Activated CD4-positive, alpha-beta T cell treated with anti-CD3 and anti-CD28 coated beads, Interleukin-2, Interleukin-4, amounts not matched to agents 100 ng/mL and 50 ng/mL, durations not matched to agents 16 hours and 8 hours (primary cell): ENCODE results near the gene GPA33.
A peak's percentile ranks its signal among the peaks of the same experiment; 100 is the strongest.
"Not testable (repeated sequence)": the region's sequence is repeated elsewhere in the genome, so short reads cannot be mapped to it uniquely, and the experiment has no call there.

Source experiments
- DNase-seq: peaks from one replicate; pipeline ENCODE4 v3.0.0-alpha.2; 2020; ENCODE audit warnings: low spot score

The GPA33 gene

DNA sequence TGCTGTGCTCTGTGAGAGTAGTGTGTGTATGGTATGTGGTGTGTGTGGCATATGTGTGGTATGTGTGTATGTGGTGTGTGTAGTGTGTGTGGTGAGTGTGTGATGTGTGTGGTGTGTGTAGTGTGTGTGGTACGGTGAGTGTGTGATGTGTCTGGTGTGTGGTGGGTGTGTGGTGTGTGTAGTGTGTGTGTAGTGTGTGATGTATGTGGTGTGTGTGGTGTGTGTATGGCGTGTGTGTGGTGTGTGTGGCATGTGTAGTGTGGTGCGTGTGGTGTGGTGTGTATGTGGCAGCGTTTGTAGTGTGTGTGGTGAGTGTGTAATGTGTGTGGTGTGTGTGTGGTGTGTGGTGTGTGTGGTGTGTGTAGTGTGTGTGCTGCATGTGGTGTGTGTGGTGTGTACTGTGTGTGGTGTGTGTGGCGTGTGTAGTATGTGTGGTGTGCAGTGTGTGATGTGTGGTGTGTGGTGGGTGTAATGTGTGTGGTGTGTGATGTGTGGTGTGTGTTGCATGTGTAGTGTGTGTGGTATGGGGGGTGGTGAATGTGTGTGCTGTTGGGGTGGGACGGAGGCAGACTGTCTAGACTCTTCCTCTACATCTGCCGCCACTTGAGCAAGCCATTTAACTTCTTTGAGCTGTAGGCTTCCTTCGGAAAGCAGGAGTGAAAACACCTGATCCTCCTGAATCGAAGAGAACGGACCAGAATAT is 33.5 kb downstream of the GPA33 start:
- DNase-seq: no peak

- DNase-seq: no peak
Measured at GRCh38 chr1:167054946-167055630, 35.1 kb downstream of the GPA33 start.

DNA sequence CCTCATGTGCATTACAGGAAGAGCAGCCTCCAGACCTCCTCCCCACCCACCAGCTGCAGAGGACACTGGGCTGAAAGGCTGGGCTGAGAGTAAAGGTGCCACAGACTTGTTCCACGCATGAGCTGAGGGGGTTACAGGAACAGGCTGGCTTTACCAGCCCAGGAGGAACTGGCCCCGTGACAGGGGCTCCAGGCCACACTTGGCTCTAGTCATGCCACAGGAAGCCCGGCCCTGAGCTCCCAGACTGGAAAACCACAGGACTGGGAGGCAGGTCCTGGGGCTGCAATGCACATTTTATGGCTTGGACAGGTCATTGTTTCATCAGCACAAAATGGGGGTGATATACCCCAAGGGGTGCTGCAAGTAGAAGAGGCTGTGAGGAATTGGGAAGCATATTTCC is 35.6 kb downstream of the GPA33 start:
- DNase-seq: no peak

DNA sequence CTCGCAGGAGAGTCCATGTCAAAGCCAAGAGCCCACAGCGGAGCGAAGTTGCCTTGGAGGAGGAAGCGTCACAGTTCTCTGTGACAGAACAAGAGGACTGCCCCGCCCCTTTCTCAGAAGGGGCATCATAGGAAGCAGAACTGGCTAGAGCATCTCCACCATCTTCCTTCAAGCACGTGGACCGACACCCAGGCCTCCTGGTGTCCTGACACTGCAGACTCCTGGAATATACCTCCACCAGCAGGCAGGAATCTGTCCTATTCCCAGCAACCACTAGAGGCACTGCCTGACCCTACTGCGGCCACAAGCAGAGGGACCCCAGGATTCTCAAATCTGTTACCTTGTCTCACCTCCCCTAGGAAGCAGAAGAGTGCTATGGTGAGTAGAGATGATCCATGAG is 37.8 kb downstream of the GPA33 start:
- DNase-seq: no peak

GRCh38 chr1:167051907-167052306 is 38.3 kb downstream of the GPA33 start:
- DNase-seq: no peak

- DNase-seq: peak; percentile 68
Measured at GRCh38 chr1:167043752-167044488, 46.3 kb downstream of the GPA33 start.

DNA sequence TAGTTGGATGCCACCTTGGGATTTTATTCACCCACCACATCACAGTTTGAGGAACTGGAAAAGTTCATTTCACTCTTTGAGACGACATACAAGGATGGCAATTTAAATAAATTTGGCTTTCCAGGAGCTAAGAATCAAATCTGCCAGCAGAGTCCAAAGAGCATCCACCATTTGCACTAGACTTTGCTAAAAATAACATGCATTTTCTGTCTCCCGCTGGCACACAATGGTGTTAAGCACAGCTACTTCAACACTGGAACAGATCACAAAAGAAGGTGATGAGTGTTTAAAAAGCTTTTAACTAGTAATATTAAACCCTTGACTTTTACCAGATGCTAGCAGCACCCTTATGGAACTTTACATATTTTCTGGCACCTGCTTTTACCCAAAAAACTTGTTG is 56.5 kb downstream of the GPA33 start:
- no peak for DNase-seq

DNA sequence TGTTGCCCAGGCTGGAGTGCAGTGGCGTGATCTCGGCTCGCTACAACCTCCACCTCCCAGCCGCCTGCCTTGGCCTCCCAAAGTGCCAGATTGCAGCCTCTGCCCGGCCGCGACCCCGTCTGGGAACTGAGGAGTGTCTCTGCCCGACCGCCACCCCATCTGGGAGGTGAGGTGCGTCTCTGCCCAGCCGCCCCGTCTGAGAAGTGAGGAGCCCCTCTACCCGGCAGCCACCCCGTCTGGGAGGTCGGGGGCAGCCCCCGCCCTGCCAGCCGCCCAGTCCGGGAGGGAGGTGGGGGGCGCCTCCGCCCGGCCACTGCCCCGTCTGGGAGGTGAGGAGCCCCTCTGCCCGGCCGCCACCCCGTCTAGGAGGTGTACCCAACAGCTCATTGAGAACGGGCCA is 60.6 kb downstream of the GPA33 start:
- not testable (repeated sequence) for DNase-seq

- DNase-seq: no peak
Measured at GRCh38 chr1:167022384-167022783, 67.8 kb downstream of the GPA33 start.

- DNase-seq: no peak
Measured at GRCh38 chr1:167016100-167016750, 74.0 kb downstream of the GPA33 start.

DNA sequence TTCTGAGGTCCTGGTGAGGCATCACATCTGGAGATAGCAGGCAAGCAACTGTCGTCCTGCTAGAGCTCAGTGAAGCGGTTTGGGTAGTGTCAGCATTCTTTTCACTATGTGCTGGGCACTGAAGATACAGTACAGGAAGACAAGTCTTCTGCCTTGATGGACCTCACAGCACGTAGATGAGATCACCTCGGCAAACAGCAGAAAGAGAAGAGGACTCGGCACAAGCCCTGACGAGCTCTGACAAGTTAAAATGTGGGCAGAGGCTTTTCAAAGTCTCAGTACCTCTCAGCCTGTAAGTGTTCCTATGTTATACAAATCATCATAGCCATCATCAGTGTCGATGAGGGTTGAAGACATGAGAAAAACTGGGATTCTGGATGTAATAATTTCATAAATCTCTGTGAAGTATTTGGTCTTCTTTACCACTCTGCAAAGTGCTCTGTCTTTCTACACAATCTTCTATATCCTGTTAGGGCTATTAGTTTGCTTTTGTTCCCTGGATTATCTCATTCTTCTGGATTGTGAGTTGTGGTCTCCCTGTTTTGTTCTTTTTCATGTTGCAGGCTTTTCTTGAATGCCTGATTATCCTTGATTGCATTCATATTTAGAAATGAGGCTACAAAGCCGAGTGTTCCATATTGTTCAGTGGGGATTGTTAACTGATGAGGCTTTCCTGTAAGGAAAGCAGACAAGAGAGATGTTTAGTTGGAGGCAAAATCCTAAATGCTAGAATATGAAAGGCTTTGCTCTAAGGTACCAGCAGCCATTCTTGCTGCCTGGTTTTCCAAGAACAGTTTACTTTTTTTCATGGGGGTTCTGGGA is 76.9 kb downstream of the GPA33 start:
- DNase-seq: no peak

- DNase-seq: no peak
Measured at GRCh38 chr1:167012570-167012969, 77.6 kb downstream of the GPA33 start.

DNA sequence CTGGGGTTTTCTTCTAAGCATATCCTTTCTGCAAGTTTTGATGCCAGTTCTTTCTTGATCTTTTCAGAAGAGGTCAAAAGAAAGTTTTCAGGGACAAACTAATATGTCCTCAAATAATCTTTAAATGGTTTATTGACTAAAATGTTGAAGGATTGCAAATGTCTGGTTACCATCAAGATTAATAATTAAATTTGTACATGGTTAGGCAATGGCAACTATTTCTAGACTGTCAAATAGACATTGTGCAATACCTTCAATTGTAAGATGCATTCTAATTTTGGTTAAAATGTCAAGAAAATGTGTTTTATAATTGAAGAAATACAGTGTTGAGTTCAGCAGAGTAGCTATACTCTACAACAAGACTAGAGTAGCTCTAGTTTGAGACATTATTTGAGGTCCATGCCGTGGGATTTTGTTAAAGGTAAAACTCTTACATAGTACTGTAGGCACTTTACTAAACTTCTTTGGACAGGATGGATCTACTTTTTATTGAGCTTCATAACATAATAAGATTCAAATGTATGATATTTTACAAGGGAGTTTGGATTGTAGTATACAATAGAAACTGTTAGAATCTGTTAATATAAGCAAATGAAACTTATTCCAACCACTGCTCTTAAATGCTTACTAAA is 78.5 kb downstream of the GPA33 start:
- no peak for DNase-seq

DNA sequence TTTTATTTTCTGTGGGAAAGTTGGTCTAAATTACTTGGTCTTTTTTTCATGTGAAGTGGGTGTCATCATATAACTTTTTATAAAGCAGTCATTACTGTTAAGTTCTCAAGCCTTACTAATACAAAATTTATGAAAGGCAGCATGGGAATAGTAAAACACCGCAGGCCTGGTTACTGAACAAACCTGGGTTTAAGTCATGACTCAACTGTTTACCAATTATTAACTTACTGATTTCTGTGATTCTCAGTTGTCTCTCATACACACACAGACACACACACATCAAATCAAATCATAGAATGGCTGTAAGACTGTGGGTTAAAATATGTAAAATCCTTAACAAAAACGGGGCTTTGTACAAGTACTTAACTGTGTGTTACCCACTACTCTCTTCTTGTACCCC is 86.5 kb downstream of the GPA33 start:
- no peak for DNase-seq
